Measurements from ENCODE around the gene RRP1B.

DNA sequence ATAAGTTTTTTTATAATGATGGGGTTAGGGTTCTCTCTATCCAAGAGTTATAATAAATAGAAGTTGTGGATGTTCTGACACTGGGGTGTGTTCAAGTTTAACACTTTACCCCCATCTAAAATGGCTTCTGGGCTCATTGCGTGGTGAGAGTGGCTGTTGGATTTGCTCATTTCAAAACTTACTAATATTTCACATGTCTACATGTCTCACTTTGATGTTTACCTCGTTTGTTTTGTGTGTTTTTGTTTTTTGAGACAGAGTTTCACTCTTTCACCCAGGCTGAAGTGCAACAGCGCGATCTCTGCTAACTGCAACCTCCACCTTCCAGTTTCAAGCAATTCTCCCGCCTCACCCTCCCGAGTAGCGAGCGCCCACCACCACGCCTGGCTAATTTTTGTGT, 3.7 kb downstream of the RRP1B start:
- TF ChIP-seq ZFP3 (CRISPR knock-in tag; IDR thresholded peaks at IDR 0.05) (no peak), RARB (CRISPR knock-in tag; IDR thresholded peaks at IDR 0.05) (no peak), CSDC2 (CRISPR knock-in tag; IDR thresholded peaks at IDR 0.05) (no peak)

Measured in SK-N-SH treated with all-trans-retinoic acid at 6 μM for 48 hours (cell line).